NB4 (cell line): ENCODE results near the gene ZNF212.

Experiments
- CTCF ChIP-seq: IDR thresholded peaks from one replicate; pipeline ENCODE4 v1.5.1; 2012; ENCODE audit warnings: low read depth, low read length
- POLR2A ChIP-seq: IDR thresholded peaks from 2 replicates; pipeline ENCODE4 v1.6.1; 2011; ENCODE audit warnings: mild to moderate bottlenecking; ENCODE audit not compliant: insufficient read length; ENCODE audit errors: extremely low read depth

GRCh38 chr7:149291781-149292461 is 52.5 kb downstream of the ZNF212 start:
- TF ChIP-seq CTCF (no peak), POLR2A (no peak)
